Measurements from ENCODE around the gene SOS1. TPM values are rescaled to one million over a fixed set of nuclear protein-coding genes. Genes with fewer than 3 reads are reported as not detected.
"Not testable (repeated sequence)": the region's sequence is repeated elsewhere in the genome, so short reads cannot be mapped to it uniquely, and the experiment has no call there.

Gene SOS1
- total RNA-seq, 2 donors from 2014 or later = 98.7 to 116 TPM

DNA sequence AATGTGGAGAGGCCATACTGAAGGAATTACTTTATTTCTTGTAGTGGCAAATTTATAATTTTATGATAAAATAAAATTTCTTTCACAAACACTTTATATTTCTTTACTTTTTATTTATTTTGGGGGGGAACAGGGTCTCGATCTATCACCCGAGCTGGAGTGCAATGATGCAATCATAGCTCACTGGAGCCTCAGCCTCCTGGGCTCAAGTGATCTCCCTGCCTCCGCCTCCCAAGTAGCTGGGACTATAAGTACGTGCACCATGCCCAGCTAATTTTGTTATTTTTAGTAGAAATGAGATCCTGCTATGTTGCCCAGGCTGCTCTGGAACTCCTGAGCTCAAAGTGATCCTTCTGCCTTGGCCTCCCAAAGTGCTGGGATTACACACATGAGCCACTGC is 59.6 kb downstream of the SOS1 start:
- Mint-ChIP-seq H3K27ac (peak overlapping the region; percentile 15), H3K4me1 (peaks cover 6% of the 10 kb centered on the region), H3K4me3 (no peak overlapping the region), H3K36me3 (ENCODE audit: low read depth) (peaks cover 76% of the 10 kb centered on the region), H3K27me3 (no peaks in the 10 kb centered on the region), H3K9me3 (no peaks in the 10 kb centered on the region)
- ATAC-seq (replicated peaks) = no peak

DNA sequence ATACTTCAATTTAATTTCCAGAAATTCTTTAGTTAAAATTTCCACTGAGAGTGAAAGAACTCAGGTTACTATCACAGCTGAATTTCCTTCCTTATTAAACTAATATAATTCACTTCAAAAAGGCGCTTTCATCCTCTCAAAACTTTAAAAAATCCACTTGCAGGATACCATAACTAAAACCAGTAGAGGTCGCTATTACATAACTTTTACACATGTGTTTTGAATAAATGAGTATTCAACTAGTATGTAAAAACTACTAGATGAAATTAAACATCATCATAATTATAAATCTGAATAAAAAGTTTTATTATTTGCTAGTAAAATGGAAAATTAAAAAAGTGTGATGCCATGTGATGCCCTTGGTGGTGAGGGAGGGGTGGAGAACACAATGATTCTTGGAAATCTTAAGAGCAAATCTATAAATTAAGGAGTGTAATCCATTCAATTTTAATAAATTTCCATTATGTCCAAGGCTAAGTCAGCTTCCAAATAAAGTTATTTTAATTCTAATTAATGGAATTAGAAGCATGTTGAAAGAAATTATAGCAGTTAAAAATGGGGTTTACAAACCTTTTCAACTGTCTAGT is 61.4 kb downstream of the SOS1 start:
- Mint-ChIP-seq H3K36me3 (ENCODE audit: low read depth) (peaks cover 78% of the 10 kb centered on the region), H3K27ac (peak overlapping the region; percentile 58), H3K4me1 (peaks cover 5% of the 10 kb centered on the region), H3K4me3 (no peak overlapping the region), H3K27me3 (no peaks in the 10 kb centered on the region), H3K9me3 (no peaks in the 10 kb centered on the region)
- peak; percentile 38 for ATAC-seq (replicated peaks)

DNA sequence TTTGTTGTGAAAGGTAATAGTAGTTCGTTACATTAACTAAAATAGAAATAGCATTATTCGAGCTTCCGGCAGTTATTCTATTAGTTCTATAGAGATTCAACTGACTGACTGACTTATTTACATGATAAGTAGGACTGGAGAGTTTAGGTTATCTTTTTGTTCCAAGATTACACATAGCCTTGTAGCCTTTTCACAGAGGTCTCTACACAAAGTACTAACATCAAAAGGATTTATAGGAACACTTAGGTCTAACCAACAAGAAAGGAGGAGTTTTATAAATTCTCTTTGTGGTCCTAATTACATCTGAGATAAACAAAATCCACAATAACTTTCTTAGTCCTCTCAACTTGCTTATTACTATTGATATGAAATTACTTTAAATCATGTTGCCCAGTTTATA is 62.8 kb downstream of the SOS1 start:
- Mint-ChIP-seq H3K4me3 (no peak overlapping the region), H3K27ac (no peak overlapping the region), H3K4me1 (peaks cover 5% of the 10 kb centered on the region), H3K27me3 (no peaks in the 10 kb centered on the region), H3K9me3 (no peaks in the 10 kb centered on the region), H3K36me3 (ENCODE audit: low read depth) (peaks cover 82% of the 10 kb centered on the region)
- no peak for ATAC-seq (replicated peaks)

DNA sequence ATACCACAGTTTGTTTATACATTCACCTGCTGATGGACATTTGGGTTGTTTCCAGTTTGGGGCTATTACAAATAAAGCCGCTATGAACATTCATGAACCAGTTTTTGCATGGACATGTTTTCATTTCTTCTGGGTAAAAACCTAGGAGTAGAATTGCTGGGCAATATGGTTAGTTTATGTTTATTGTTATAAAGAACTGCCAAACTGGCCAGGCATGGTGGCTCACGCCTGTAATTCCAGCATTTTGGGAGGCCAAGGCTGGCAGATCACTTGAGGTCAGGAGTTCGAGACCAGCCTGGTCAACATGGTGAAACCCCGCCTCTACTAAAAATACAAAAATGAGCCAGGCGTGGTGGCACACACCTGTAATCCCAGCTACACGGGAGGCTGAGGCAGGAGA is 68.2 kb downstream of the SOS1 start:
- not testable (repeated sequence) for H3K4me3 Mint-ChIP-seq; H3K27ac Mint-ChIP-seq; H3K9me3 Mint-ChIP-seq; ATAC-seq (replicated peaks); H3K27me3 Mint-ChIP-seq; H3K4me1 Mint-ChIP-seq
- peaks cover 94% of the 10 kb centered on the region for H3K36me3 Mint-ChIP-seq (ENCODE audit: low read depth)

DNA sequence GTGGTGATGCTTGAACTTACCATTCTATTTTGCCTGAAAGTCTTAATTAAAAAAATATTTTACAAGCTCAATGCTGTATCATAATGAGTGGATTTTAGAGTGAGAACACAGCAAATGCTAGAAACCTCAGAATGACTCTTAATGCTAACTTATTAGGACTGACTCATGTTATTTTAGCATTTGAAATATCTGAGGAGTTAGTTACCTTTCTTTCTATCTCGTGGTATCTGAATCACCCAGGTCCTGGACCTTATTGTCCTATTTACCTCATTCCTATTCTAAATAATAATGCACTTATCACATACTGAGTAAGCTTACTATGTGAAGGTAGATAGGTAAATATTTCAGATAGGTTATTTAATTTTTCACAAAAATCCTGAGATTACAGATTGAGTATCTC is 70.7 kb downstream of the SOS1 start:
- H3K4me3 Mint-ChIP-seq = no peak overlapping the region
- no peak overlapping the region for H3K27ac Mint-ChIP-seq
- peaks cover 4% of the 10 kb centered on the region for H3K4me1 Mint-ChIP-seq
- H3K27me3 Mint-ChIP-seq = no peaks in the 10 kb centered on the region
- ATAC-seq (replicated peaks) = peak; percentile 19
- peaks cover 94% of the 10 kb centered on the region for H3K36me3 Mint-ChIP-seq (ENCODE audit: low read depth)
- no peaks in the 10 kb centered on the region for H3K9me3 Mint-ChIP-seq

DNA sequence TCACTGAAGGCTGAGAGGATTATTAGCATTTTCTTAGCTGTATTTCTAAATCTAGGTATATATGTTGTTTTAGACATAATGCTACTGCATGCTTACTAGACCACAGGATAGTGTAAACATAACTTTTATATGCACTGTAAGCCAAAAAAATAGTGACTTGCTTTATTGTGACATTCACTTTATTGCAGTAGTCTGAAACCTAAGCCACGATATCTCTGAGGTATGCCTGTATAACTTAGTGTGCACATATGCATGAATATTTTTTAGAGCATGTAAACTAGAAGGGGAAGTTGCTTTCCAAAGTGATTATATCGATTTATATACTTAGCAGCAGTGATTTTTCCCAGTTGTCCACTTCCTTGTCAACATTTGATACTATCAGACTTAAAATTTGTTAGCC is 81.8 kb downstream of the SOS1 start:
- peaks cover 10% of the 10 kb centered on the region for H3K4me1 Mint-ChIP-seq
- no peaks in the 10 kb centered on the region for H3K9me3 Mint-ChIP-seq
- no peak overlapping the region for H3K27ac Mint-ChIP-seq
- H3K27me3 Mint-ChIP-seq = no peaks in the 10 kb centered on the region
- peaks cover 84% of the 10 kb centered on the region for H3K36me3 Mint-ChIP-seq (ENCODE audit: low read depth)
- ATAC-seq (replicated peaks) = no peak
- H3K4me3 Mint-ChIP-seq = no peak overlapping the region

DNA sequence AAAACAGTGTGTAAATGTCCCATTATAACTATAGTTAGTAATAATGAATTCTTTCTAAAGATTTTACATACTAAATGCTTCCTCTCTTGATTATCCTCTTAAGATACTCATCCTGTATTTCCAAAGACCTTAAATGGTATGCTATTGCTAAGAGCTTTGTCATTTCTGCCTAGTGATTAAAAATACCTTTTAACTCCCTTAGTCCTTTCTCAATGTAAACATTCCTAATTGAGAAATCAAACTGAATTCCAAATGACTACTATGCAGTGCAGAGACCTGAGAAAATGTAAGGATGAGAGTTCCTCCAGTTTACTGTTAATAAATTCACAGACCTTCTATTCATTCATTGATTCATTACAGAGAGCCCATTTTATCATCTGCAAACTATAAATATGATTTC is 86.9 kb downstream of the SOS1 start:
- H3K9me3 Mint-ChIP-seq = no peaks in the 10 kb centered on the region
- H3K4me1 Mint-ChIP-seq = no peaks in the 10 kb centered on the region
- H3K4me3 Mint-ChIP-seq = no peak overlapping the region
- no peak for ATAC-seq (replicated peaks)
- H3K27me3 Mint-ChIP-seq = no peaks in the 10 kb centered on the region
- H3K27ac Mint-ChIP-seq = no peak overlapping the region
- peaks cover 88% of the 10 kb centered on the region for H3K36me3 Mint-ChIP-seq (ENCODE audit: low read depth)

DNA sequence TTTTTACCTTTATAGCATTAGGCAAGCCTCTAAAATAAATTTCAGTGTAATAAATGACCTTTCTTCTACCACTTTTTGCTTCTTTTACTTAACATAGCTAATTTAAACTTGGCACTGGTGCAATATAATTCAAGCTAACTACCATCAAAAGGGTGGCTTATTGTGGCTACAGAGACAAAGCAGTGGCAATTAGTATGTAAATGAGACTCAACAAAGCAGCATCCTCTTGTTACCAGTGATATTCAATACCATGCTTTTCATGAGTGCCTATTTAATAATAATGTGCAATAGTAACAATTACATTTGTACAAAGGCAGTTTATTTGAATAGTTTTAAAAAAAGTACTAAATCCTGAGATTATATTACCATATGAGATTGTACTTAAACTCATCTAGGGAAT is 93.4 kb downstream of the SOS1 start:
- Mint-ChIP-seq H3K4me1 (no peaks in the 10 kb centered on the region), H3K27me3 (no peaks in the 10 kb centered on the region), H3K9me3 (no peaks in the 10 kb centered on the region), H3K4me3 (no peak overlapping the region), H3K27ac (no peak overlapping the region), H3K36me3 (ENCODE audit: low read depth) (peaks cover 76% of the 10 kb centered on the region)
- no peak for ATAC-seq (replicated peaks)

DNA sequence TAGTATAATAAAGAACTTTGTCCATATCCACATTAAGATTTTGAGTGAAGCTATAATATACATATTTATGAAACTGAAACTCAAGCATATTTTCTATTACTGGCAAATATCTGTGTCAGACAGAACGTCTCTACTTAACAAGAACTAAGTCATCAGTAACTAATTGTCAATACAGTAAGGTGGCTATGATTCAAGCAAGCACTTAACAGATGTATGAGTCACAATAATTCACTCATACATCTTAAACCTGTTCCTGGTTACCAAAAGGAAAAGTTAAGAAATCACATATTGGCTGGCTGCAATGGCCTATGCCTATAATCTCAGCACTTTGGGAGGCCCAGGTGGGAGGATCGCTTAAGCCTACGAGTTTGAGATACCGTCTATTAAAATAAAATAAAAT is 96.0 kb downstream of the SOS1 start:
- H3K36me3 Mint-ChIP-seq (ENCODE audit: low read depth) = peaks cover 80% of the 10 kb centered on the region
- H3K9me3 Mint-ChIP-seq = no peaks in the 10 kb centered on the region
- peak; percentile 91 for ATAC-seq (replicated peaks)
- no peak overlapping the region for H3K4me3 Mint-ChIP-seq
- no peak overlapping the region for H3K27ac Mint-ChIP-seq
- H3K27me3 Mint-ChIP-seq = no peaks in the 10 kb centered on the region
- H3K4me1 Mint-ChIP-seq = no peaks in the 10 kb centered on the region

DNA sequence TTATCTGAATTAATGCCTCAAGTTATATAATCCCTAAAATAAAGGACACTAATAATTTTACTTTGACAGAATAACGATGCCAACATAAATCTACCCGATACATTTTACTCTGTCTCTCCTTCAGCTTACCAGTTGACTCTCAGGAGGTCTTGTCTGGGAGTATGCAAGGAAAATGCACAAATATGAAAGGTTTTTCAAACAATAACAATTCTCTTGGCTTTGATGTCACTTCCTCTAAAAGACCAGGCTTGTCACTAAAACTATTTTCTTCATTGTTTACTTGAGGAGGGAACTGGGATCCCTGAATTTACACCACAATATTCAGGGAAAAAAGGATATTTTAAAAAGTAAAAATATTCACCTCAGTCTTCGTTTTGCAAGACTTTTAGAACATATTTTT is 97.2 kb downstream of the SOS1 start:
- no peaks in the 10 kb centered on the region for H3K4me1 Mint-ChIP-seq
- no peaks in the 10 kb centered on the region for H3K9me3 Mint-ChIP-seq
- H3K4me3 Mint-ChIP-seq = no peak overlapping the region
- no peak for ATAC-seq (replicated peaks)
- no peaks in the 10 kb centered on the region for H3K27me3 Mint-ChIP-seq
- H3K36me3 Mint-ChIP-seq (ENCODE audit: low read depth) = peaks cover 81% of the 10 kb centered on the region
- H3K27ac Mint-ChIP-seq = no peak overlapping the region

DNA sequence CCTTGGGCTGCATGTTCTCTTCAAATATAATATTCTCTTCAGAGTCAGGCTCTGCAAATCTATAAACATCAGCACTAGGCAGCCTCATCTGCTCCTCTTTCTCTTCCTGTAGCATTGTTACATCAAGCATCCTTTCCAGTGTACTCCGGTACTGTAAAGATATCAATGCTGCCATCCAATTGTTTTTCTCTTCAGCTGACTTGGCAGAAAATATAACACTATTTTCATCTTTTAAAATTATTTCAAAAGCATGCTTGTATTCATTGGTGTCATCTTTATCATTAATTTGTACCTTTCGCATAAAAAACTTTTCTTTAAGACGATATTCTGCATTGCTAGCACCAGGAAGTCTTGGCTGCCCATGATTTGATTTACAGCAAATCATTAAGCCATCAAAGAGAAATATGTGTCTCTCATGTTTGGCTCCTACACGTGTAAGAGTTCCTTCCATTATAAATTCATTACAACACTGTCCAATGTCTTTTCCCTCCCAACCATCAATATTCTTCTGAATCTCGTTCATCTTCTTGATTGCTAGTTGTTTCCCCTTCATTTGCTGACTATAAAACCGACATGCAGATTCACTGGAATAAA is 98.1 kb downstream of the SOS1 start:
- Mint-ChIP-seq H3K4me1 (no peaks in the 10 kb centered on the region), H3K27ac (peak overlapping the region; percentile 7), H3K9me3 (no peaks in the 10 kb centered on the region), H3K36me3 (ENCODE audit: low read depth) (peaks cover 80% of the 10 kb centered on the region), H3K4me3 (no peak overlapping the region), H3K27me3 (no peaks in the 10 kb centered on the region)
- ATAC-seq (replicated peaks) = no peak

DNA sequence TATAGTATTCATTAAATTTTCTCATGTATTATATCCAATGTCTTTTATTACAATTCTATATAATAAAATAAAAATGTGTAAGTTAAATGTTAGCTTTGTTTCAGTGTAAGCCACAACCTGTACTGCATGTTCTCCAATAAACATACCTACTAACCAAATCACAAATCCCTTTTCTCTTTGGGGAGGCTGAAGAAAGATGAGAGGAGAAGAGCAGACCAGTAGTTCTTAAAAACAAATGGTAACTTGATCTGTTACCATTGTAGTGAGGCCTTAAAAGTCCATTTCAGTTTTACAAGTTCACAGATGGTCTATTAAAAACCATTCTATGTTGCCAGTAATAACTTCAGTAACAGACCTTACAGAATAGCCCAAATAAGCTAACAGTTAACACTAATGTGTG is 100.5 kb downstream of the SOS1 start:
- Mint-ChIP-seq H3K9me3 (no peaks in the 10 kb centered on the region), H3K4me1 (no peaks in the 10 kb centered on the region), H3K4me3 (no peak overlapping the region), H3K27me3 (no peaks in the 10 kb centered on the region), H3K36me3 (ENCODE audit: low read depth) (peaks cover 80% of the 10 kb centered on the region), H3K27ac (no peak overlapping the region)
- ATAC-seq (replicated peaks) = no peak

DNA sequence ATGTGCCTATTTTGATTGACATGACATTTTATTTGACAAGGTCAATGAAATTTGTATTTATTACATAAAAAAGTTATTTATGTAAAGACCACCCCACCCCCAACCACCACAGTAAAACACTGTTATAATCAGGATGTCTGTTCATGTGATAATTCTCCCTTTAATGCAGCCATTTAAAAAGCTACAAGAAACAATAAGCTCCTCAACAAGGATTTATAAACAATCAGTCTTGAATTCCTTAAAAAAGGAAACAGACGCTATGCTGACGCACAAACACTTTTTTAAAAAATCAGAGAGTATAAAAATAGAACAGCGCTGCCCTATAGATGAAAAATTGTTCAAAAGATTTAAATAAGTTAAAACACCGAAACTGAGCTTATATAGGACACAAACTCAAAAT is 102.2 kb downstream of the SOS1 start:
- H3K4me1 Mint-ChIP-seq = no peaks in the 10 kb centered on the region
- H3K27me3 Mint-ChIP-seq = no peaks in the 10 kb centered on the region
- no peak overlapping the region for H3K27ac Mint-ChIP-seq
- no peak overlapping the region for H3K4me3 Mint-ChIP-seq
- H3K36me3 Mint-ChIP-seq (ENCODE audit: low read depth) = peaks cover 82% of the 10 kb centered on the region
- ATAC-seq (replicated peaks) = no peak
- H3K9me3 Mint-ChIP-seq = no peaks in the 10 kb centered on the region

DNA sequence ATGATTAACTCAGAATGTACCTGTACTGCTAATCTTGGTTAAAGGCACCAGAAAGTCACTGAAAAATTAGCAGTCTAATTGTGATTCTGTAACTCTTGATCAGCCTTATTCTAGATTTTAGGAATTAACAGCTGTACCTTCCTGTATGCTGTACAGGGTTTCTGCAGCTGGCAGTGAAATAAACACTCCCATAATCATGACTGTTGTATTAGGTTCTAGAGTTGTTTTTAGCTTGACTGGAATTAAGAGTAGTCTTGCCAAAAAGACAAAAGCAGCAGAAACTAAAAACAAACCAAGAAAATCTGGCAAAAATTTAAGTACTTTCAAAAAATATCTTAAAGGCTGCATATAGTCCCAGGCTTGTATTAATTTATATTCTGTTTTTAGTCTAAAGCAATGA is 103.5 kb downstream of the SOS1 start:
- ATAC-seq (replicated peaks) = no peak
- H3K9me3 Mint-ChIP-seq = no peaks in the 10 kb centered on the region
- no peak overlapping the region for H3K27ac Mint-ChIP-seq
- H3K4me1 Mint-ChIP-seq = no peaks in the 10 kb centered on the region
- H3K36me3 Mint-ChIP-seq (ENCODE audit: low read depth) = peaks cover 82% of the 10 kb centered on the region
- no peak overlapping the region for H3K4me3 Mint-ChIP-seq
- H3K27me3 Mint-ChIP-seq = no peaks in the 10 kb centered on the region

DNA sequence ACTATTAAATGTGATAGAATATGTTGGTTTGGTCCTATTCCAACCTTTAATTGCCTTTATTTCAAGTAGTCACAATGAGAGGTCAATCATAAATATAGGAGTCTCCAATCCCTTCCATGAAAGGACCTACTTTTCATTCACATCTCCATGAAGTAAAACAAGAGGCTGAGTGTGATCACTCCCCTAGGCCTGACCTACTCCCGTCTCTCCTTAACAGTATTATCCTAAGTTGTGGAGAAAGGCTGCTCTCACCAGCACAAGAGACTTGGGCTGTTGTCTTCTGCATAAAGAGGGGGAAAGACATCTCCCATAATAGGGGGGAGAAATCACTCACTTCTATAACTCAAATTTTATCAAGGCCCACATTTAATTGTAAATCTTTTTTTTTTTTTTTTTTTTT is 105.4 kb downstream of the SOS1 start:
- H3K36me3 Mint-ChIP-seq (ENCODE audit: low read depth) = peaks cover 83% of the 10 kb centered on the region
- H3K9me3 Mint-ChIP-seq = no peaks in the 10 kb centered on the region
- H3K4me1 Mint-ChIP-seq = no peaks in the 10 kb centered on the region
- ATAC-seq (replicated peaks) = no peak
- no peak overlapping the region for H3K4me3 Mint-ChIP-seq
- no peak overlapping the region for H3K27ac Mint-ChIP-seq
- H3K27me3 Mint-ChIP-seq = no peaks in the 10 kb centered on the region

DNA sequence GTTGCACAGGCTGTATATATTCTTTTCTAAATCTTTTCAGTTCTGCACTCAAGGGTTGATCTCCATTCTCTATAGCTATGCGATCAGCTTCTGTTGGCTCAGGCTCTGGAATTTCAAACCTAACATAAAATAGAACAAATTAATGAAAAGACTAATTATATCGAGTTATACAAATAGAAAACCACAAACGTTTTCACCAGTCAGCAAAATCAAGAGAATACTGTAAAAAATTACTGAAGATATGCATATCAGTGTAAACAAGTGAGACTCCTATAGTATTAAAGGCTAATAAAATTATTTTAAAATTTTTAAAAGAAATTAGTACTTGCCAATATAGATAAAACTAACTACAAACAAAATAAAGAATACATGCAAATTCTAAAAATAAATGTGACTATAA is 107.0 kb downstream of the SOS1 start:
- Mint-ChIP-seq H3K27ac (no peak overlapping the region), H3K4me3 (no peak overlapping the region), H3K27me3 (no peaks in the 10 kb centered on the region), H3K36me3 (ENCODE audit: low read depth) (peaks cover 83% of the 10 kb centered on the region), H3K4me1 (peaks cover 3% of the 10 kb centered on the region), H3K9me3 (no peaks in the 10 kb centered on the region)
- ATAC-seq (replicated peaks) = no peak
